RWPE2 (cell line): ENCODE results near the gene CXCR3.
"Not testable (repeated sequence)": the region's sequence is repeated elsewhere in the genome, so short reads cannot be mapped to it uniquely, and the experiment has no call there.

Experiments used
- ATAC-seq: fragments of 200-7000 bp; cut with Tn5 transposase; 3 replicates; pipeline ENCODE4 v1.9.1; 2021; ENCODE audit warnings: low read depth
- DNase-seq: peaks from one replicate; pipeline ENCODE4 v3.0.0-alpha.2; 2020; ENCODE audit warnings: low spot score
- H3K27ac ChIP-seq: fragments of 450-650 bp; 2 replicates; pipeline ENCODE4 v1.5.1; 2017; ENCODE audit warnings: mild to moderate bottlenecking; ENCODE audit not compliant: poor library complexity, severe bottlenecking
- H3K27me3 ChIP-seq: fragments of 250-450 bp; sonication (Bioruptor Pico); 2 replicates; pipeline ENCODE4 v1.5.1; 2021; ENCODE audit warnings: mild to moderate bottlenecking, moderate library complexity; ENCODE audit not compliant: insufficient read depth, poor library complexity, severe bottlenecking
- H3K36me3 ChIP-seq: fragments of 250-450 bp; sonication (Bioruptor Pico); 2 replicates; pipeline ENCODE4 v1.5.1; 2020; ENCODE audit warnings: low read depth, mild to moderate bottlenecking, moderate library complexity
- H3K4me1 ChIP-seq: fragments of 250-450 bp; sonication (Bioruptor Pico); 2 replicates; pipeline ENCODE4 v1.5.1; 2021; ENCODE audit warnings: mild to moderate bottlenecking, moderate library complexity; ENCODE audit not compliant: insufficient read depth, poor library complexity, severe bottlenecking
- H3K4me3 ChIP-seq: fragments of 250-450 bp; sonication (Bioruptor Pico); 2 replicates; pipeline ENCODE4 v1.5.1; 2021; ENCODE audit warnings: mild to moderate bottlenecking, moderate library complexity; ENCODE audit not compliant: severe bottlenecking
- H3K9me3 ChIP-seq: fragments of 250-450 bp; sonication (Bioruptor Pico); 2 replicates; pipeline ENCODE4 v1.5.1; 2021; ENCODE audit warnings: mild to moderate bottlenecking, moderate library complexity; ENCODE audit not compliant: severe bottlenecking
- TF ChIP-seq, protein P1 (sequence below): fragments of 450-650 bp; IDR thresholded peaks from one replicate; pipeline ENCODE4 v1.5.1; 2017; ENCODE audit warnings: mild to moderate bottlenecking, moderate library complexity; ENCODE audit not compliant: poor library complexity, severe bottlenecking

Gene CXCR3

DNA sequence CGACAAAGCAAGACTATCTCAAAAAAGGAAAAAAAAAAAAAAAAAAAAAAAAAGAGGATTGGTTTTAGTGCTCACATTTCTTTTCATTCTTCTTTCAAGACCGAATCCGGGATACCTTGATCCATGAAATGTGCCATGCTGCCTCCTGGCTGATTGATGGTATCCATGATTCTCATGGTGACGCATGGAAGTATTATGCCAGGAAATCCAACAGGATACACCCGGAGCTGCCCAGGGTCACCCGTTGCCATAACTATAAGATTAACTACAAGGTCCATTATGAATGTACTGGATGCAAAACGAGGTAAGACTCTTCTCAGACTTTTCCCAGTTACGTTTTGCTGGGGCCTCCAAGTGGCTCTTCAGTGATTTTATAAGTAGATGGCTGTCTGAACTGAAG is 6.1 kb downstream of the CXCR3 start:
- DNase-seq, result no peak
- Histone ChIP-seq H3K9me3 (no peaks in the 10 kb centered on the region), H3K4me1 (no peaks in the 10 kb centered on the region), H3K27me3 (no peaks in the 10 kb centered on the region), H3K4me3 (no peak overlapping the region), H3K36me3 (peaks cover 7% of the 10 kb centered on the region; the same call in 1 of the 2 replicates), H3K27ac (no peak overlapping the region)
- ATAC-seq, result no peak
- TF ChIP-seq, protein P1, sequence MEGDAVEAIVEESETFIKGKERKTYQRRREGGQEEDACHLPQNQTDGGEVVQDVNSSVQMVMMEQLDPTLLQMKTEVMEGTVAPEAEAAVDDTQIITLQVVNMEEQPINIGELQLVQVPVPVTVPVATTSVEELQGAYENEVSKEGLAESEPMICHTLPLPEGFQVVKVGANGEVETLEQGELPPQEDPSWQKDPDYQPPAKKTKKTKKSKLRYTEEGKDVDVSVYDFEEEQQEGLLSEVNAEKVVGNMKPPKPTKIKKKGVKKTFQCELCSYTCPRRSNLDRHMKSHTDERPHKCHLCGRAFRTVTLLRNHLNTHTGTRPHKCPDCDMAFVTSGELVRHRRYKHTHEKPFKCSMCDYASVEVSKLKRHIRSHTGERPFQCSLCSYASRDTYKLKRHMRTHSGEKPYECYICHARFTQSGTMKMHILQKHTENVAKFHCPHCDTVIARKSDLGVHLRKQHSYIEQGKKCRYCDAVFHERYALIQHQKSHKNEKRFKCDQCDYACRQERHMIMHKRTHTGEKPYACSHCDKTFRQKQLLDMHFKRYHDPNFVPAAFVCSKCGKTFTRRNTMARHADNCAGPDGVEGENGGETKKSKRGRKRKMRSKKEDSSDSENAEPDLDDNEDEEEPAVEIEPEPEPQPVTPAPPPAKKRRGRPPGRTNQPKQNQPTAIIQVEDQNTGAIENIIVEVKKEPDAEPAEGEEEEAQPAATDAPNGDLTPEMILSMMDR, result no peak

DNA sequence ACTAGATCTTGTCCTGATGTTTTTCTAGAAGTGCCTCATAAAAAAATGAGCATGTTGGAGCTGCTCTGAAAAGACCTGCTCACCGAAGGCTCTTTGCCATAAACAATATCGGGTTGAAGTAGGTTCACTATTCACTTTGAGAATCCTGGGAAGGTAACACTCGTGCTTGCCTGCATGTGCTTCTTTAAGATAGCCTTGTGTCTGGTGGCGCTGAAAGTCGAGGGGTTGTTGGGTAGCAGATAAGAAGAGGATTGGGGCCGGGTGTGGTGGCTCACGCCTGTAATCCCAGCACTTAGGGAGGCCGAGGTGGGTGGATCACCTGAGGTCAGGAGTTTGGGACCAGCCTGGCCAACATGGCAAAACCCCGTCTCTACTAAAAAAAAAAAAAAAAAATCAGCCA is 6.6 kb downstream of the CXCR3 start:
- not testable (repeated sequence) for H3K27ac ChIP-seq, DNase-seq, H3K4me1 ChIP-seq, H3K36me3 ChIP-seq, ATAC-seq, H3K4me3 ChIP-seq, H3K9me3 ChIP-seq, H3K27me3 ChIP-seq

DNA sequence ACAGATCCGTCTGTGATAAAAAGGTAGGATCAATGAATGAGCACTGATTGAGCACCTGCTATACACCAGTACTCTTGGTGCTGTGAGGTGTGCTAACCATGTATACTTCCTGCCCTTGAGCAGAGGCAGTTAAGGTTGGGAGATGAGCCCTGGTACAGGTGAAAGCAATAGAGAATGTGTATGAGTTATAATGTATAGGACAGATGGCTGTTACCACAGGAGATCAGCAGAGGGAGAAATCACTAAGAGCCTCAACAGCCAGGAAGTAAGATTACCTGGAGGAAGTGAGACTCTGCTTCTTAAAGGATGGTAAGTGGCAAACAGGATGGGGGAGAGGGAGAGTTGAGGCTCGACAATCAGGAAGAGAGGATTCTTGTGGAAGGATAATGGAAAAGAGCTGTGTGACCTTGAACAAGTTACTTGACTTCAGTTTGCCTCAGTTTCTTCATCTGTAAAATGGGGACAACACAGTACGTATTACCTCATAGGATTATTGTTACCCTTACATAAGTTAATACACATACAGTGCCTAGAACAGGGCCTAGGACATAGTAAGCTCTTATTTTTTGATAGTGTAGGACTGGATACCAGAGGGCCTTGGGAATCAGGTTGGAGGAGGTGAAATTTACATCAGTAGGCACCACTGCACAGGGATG is 9.1 kb downstream of the CXCR3 start:
- ATAC-seq, result no peak
- TF ChIP-seq, protein P1, result no peak
- Histone ChIP-seq H3K4me1 (no peaks in the 10 kb centered on the region), H3K9me3 (no peaks in the 10 kb centered on the region), H3K4me3 (no peak overlapping the region), H3K36me3 (peaks cover 11% of the 10 kb centered on the region; the same call in 1 of the 2 replicates), H3K27me3 (no peaks in the 10 kb centered on the region), H3K27ac (no peak overlapping the region)
- no peak for DNase-seq

DNA sequence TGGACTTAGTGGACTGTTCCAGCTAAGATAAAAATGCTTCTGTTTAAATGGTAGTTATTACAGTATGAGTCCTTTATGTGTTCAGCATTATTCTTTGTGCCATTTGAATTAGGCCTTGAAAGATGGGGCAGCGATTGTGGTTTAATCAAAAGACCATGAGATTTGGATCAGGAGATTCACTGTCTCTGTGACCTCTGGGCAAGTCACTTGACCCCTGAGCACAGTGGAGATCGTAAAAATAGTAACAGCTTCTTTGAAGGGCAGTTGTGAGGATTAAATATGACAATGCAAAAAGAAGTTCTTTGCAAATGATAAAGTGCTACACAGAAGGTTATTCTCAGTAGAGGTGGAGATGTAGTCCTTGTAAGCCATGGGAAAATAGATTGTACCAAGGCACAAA is 10.8 kb downstream of the CXCR3 start:
- H3K27ac ChIP-seq, result no peak overlapping the region
- H3K4me1 ChIP-seq, result no peaks in the 10 kb centered on the region
- ATAC-seq (no peak), DNase-seq (no peak)
- no peaks in the 10 kb centered on the region for H3K27me3 ChIP-seq
- no peak overlapping the region for H3K4me3 ChIP-seq
- peaks cover 14% of the 10 kb centered on the region; the same call in 1 of the 2 replicates for H3K36me3 ChIP-seq
- no peaks in the 10 kb centered on the region for H3K9me3 ChIP-seq
- TF ChIP-seq, protein P1, result no peak

DNA sequence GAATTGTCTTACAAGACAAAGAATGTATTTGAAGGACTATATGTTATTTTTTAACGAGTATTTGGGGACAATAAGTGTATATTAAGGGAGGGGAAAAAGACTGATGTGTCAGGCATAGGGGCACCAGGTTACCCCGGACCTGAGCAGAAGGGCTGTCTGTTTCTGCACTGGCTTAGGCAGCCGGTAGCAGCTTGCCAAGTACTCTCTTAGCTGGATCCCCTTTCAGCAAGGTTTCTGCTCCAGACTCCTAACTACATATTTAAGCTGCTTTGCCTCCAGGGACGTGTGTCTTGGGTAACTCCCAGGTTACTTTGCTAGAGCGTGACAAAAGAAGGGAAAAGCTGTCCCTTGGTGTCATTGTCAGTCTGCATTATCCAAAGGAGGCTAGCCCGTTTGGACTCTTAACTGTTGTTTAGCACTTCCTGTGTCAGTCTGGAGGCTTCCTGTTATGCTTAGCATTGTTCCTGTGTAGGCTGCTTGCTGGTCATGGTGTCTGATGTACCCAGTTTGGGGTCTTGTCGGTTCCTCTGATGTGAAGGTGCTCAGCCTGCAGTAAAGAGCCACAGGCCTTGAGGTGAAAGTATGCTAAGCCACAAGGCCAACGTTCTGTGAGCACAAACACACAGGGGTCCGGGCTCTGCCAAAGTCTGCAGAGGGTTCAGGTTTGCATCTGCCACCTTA is 11.6 kb downstream of the CXCR3 start:
- H3K27ac ChIP-seq, result no peak overlapping the region
- TF ChIP-seq, protein P1, result no peak
- DNase-seq (no peak), ATAC-seq (no peak)
- no peaks in the 10 kb centered on the region for H3K9me3 ChIP-seq
- peaks cover 14% of the 10 kb centered on the region; the same call in 1 of the 2 replicates for H3K36me3 ChIP-seq
- no peaks in the 10 kb centered on the region for H3K4me1 ChIP-seq
- H3K27me3 ChIP-seq, result no peaks in the 10 kb centered on the region
- no peak overlapping the region for H3K4me3 ChIP-seq
